GM23248 (cell line): ENCODE measurements around the gene POLN. TPM values are rescaled to one million over a fixed set of nuclear protein-coding genes. Genes with fewer than 3 reads are reported as not detected.

Experiments used
- DNase-seq: peaks from one replicate; pipeline ENCODE4 v3.0.0-alpha.2; 2015
- H2AFZ ChIP-seq: fragments of 200-600 bp; sonication (generic); 2 replicates; pipeline ENCODE4 v1.6.1; 2016; ENCODE audit warnings: antibody characterized with exemption
- H3F3A ChIP-seq: fragments of 200-600 bp; sonication (generic); 2 replicates; pipeline ENCODE4 v1.6.1; 2016; ENCODE audit warnings: mild to moderate bottlenecking, antibody characterized with exemption, mixed run types; ENCODE audit not compliant: insufficient read depth
- H3K27ac ChIP-seq: fragments of 200-600 bp; sonication (generic); 2 replicates; pipeline ENCODE4 v1.5.1; 2016; ENCODE audit warnings: mild to moderate bottlenecking
- H3K27me3 ChIP-seq: fragments of 200-600 bp; sonication (generic); replicated peaks from 2 replicates; pipeline ENCODE4 v1.6.1; 2016; ENCODE audit warnings: mild to moderate bottlenecking; ENCODE audit not compliant: insufficient read depth
- H3K36me3 ChIP-seq: fragments of 200-600 bp; sonication (generic); 2 replicates; pipeline ENCODE4 v1.6.1; 2016; ENCODE audit warnings: low read depth, mild to moderate bottlenecking
- H3K4me1 ChIP-seq: fragments of 200-600 bp; sonication (generic); 2 replicates; pipeline ENCODE4 v1.6.1; 2016; ENCODE audit warnings: mild to moderate bottlenecking; ENCODE audit not compliant: insufficient read depth
- H3K4me2 ChIP-seq: fragments of 200-600 bp; sonication (generic); one replicate; pipeline ENCODE4 v1.6.1; 2016; ENCODE audit warnings: mild to moderate bottlenecking; ENCODE audit not compliant: unreplicated experiment
- H3K4me3 ChIP-seq: fragments of 200-600 bp; sonication (generic); 2 replicates; pipeline ENCODE4 v1.5.1; 2016; ENCODE audit warnings: mild to moderate bottlenecking
- H3K79me2 ChIP-seq: fragments of 200-600 bp; sonication (generic); 2 replicates; pipeline ENCODE4 v1.6.1; 2016; ENCODE audit warnings: mild to moderate bottlenecking; ENCODE audit not compliant: insufficient read depth
- H3K9ac ChIP-seq: fragments of 200-600 bp; sonication (generic); 2 replicates; pipeline ENCODE4 v1.6.1; 2016; ENCODE audit warnings: mild to moderate bottlenecking
- H3K9me2 ChIP-seq: fragments of 200-600 bp; sonication (generic); 2 replicates; pipeline ENCODE4 v1.6.1; 2016; ENCODE audit warnings: mixed run types, mild to moderate bottlenecking, moderate library complexity; ENCODE audit not compliant: insufficient read depth
- H3K9me3 ChIP-seq: fragments of 200-600 bp; sonication (generic); one replicate; pipeline ENCODE4 v1.6.1; 2017; ENCODE audit warnings: low read depth
- H4K20me1 ChIP-seq: fragments of 200-600 bp; sonication (generic); 2 replicates; pipeline ENCODE4 v1.6.0; 2016; ENCODE audit not compliant: insufficient read depth
- EZH2 ChIP-seq: fragments of 200-600 bp; sonication (generic); IDR thresholded peaks from 2 replicates; pipeline ENCODE4 v1.6.1; 2018; ENCODE audit warnings: antibody characterized with exemption, mild to moderate bottlenecking; ENCODE audit not compliant: insufficient read depth, poor library complexity, severe bottlenecking
- EZH2phosphoT487 ChIP-seq: fragments of 200-600 bp; sonication (generic); IDR thresholded peaks from 2 replicates; pipeline ENCODE4 v1.6.1; 2018; ENCODE audit warnings: antibody characterized with exemption, moderate library complexity, mild to moderate bottlenecking, low read depth; ENCODE audit not compliant: insufficient read depth
- WGBS, 2 experiments: methylation state at CpG; one replicate each; pipeline ENCODE4 v1.1.6; 2015 to 2017; ENCODE audit warnings: low lambda C conversion rate in 2 of 2, low coverage in 1 of 2; ENCODE audit errors: missing lambda C conversion rate in 2 of 2; 5-methylcytosine and 5-hydroxymethylcytosine counted together
- in situ Hi-C: fragments of 300-500 bp; cut with MboI; formaldehyde crosslinking; loops from 2 replicates; pipeline ENCODE4 v1.15.0; 2020
- polyA plus RNA-seq: library from polyadenylated mRNA; unstranded; fragments of >200 nt; fragmentation: Nextera tagmentation; extraction: Ambion mirVana; gene quantifications from 2 replicates; pipeline ENCODE4 v1.2.1, GENCODE V29; 2016
- total RNA-seq: library from RNA; depleted of rRNA; stranded (reverse); fragments of >200 nt; shearing (Covaris generic); gene quantifications from 2 replicates; pipeline ENCODE4 v1.2.3, GENCODE V29; 2014

Gene POLN
- total and polyA plus RNA-seq, 2 experiments from 2014 or later: 1.6 to 3.9 TPM

DNA sequence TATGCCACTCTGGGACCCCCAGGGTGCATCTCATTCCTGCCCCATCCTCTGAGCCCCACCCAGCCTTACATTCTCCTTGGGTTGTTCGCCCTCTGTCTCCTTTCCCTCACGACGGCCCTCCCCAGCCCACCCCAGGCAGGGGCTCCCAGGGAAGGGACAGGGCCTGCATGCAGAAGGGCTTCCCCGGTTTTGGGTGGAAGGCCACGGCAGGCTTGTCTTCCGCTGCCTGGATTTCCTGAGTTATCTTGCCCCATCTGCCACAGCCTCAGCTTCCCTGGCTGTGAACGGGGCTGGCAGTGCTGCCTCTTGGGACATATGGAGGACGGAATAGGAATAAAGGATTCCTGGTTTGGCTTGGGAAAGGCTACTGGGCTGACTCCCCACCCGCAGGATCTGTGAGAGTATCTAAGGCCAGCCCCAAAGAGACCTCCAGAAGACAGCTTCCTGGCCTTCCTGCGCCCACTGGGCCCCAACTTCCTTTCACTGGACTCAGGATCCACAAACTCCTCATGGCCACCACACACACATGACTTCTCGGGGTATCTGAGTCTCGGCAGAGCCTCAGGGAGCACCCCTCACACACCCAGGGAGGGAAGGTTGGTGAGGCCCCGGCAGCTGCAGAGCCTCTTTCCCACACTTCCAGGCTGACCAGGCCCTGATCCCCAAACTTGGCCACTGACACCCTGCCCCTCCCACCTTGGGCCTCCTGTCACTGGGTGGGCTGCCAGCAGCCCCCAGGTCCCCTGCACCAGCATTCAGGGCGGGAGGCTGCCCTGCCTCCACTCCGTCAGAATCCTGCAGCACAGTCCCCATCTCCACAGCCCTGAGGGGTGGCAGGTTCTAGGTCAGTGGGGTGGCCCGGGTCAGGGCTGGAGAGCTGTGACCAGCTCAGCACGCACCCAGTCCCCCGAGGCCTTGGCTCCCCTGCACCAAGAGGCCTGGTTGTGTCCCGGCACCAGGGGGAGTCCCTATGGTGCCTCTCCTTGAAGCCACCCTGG, 23.5 kb upstream of the POLN start:
- H3K4me1 ChIP-seq: 0 out of 2 replicates have a peak, but pooled peaks cover 8% of the 10 kb centered on the region
- H3K4me2 ChIP-seq: peak overlapping the region; percentile 20
- no peak overlapping the region for H3K4me3 ChIP-seq
- no peak for DNase-seq
- H3K79me2 ChIP-seq: peaks cover 9% of the 10 kb centered on the region
- H3F3A ChIP-seq: peaks cover 6% of the 10 kb centered on the region; the same call in 1 of the 2 replicates
- in situ Hi-C loops: no loop called here
- no peaks in the 10 kb centered on the region for H3K9me3 ChIP-seq
- 74 to 80% methylated on average over 14 to 16 of the region's 19 CpGs for WGBS, 2 experiments
- no peaks in the 10 kb centered on the region for H3K36me3 ChIP-seq
- no peaks in the 10 kb centered on the region for H4K20me1 ChIP-seq
- H3K27ac ChIP-seq: peak overlapping the region; percentile 54
- peak overlapping the region; percentile 51 for H3K9ac ChIP-seq
- H3K9me2 ChIP-seq: no peaks in the 10 kb centered on the region
- TF ChIP-seq EZH2 (no peak), EZH2phosphoT487 (no peak)
- no peaks in the 10 kb centered on the region for H3K27me3 ChIP-seq
- 0 out of 2 replicates have a peak overlapping the region, but pooled peaks have one; percentile 48 for H2AFZ ChIP-seq

DNA sequence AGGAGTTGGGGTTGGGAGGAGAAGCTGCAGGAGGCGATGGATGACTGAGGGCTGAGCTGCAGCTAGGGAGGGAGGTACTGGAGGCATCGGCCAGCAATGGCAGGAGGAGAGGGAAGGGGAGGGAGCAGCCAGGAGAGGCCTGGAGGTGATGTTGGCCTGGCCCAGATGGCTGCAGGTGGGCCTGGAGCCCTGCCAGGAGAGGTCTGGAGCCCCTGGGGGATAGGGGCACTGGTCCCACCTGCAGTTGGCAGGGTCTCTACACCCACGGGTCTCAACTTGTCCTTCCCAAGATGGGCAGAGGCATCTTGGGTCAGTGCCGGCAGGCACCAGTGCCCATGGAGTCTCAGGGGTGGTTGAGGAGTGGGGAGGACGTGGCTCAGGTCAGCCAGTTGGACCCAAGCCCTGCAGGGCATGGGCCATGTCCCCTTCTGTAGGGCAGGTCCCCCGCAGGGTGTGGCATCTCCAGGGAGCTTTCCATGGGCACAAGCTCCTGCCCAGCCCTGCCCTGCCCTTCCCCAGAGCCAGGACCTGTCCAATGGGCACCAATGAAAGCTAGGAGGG, 22.6 kb upstream of the POLN start:
- no peaks in the 10 kb centered on the region for H4K20me1 ChIP-seq
- DNase-seq: no peak
- no peaks in the 10 kb centered on the region for H3K27me3 ChIP-seq
- in situ Hi-C loops: no loop called here
- TF ChIP-seq EZH2 (no peak), EZH2phosphoT487 (no peak)
- H2AFZ ChIP-seq: no peak overlapping the region
- no peak overlapping the region for H3K9ac ChIP-seq
- H3F3A ChIP-seq: peaks cover 6% of the 10 kb centered on the region; the same call in 1 of the 2 replicates
- no peaks in the 10 kb centered on the region for H3K9me2 ChIP-seq
- no peaks in the 10 kb centered on the region for H3K36me3 ChIP-seq
- 0 out of 2 replicates have a peak, but pooled peaks cover 16% of the 10 kb centered on the region for H3K4me1 ChIP-seq
- H3K9me3 ChIP-seq: no peaks in the 10 kb centered on the region
- H3K4me3 ChIP-seq: no peak overlapping the region
- no peak overlapping the region for H3K27ac ChIP-seq
- WGBS, 2 experiments: 80 to 82% methylated on average over 6 of the region's 6 CpGs
- H3K4me2 ChIP-seq: no peak overlapping the region
- H3K79me2 ChIP-seq: peaks cover 17% of the 10 kb centered on the region

DNA sequence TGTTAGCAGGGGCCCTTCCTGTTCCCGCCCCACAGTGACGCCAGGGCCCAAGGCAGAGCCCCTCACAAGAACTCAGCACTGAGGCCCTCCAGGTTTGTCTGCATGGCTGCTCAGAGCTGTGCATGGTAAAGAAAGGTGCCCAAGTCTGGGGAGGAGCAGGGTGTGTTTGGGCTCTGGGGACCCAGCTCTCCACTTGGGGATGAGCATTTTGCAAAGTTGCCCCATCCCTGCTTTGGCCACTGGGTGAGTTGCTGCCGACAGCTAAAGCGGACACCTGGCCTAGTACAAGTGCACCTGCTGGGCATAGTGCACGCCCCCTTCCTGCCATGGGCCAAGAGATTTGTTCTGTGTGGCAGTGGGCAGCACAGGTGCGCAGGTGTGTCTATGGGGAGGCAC, 22.0 kb upstream of the POLN start:
- Histone ChIP-seq H3K4me2 (no peak overlapping the region), H3K9ac (no peak overlapping the region), H3K27ac (no peak overlapping the region), H3K79me2 (peaks cover 24% of the 10 kb centered on the region), H3K9me2 (no peaks in the 10 kb centered on the region), H3K36me3 (no peaks in the 10 kb centered on the region), H3K9me3 (no peaks in the 10 kb centered on the region), H4K20me1 (no peaks in the 10 kb centered on the region), H3K4me1 (0 out of 2 replicates have a peak, but pooled peaks cover 16% of the 10 kb centered on the region), H3K4me3 (no peak overlapping the region), H2AFZ (no peak overlapping the region), H3F3A (peaks cover 6% of the 10 kb centered on the region; the same call in 1 of the 2 replicates), H3K27me3 (no peaks in the 10 kb centered on the region)
- DNase-seq: no peak
- TF ChIP-seq EZH2phosphoT487 (no peak), EZH2 (no peak)
- WGBS, 2 experiments: 93 to 98% methylated on average over 5 to 6 of the region's 6 CpGs
- in situ Hi-C loops: no loop called here

DNA sequence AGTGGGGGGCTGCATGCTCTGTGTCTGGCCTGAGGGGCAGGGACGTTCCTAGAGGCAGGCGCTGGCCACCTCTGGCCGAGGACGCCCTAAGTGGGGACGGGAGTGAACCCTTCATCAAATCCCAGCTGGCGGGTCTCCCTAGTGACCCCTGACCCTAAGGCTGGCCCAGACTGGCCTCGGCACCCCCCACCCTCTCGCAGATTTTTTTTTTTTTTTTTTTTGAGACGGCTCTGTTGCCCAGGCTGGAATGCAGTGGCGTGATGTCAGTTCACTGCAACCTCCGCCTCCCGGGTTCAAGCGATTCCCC, 21.0 kb upstream of the POLN start:
- Histone ChIP-seq H3K4me2 (peak overlapping the region; percentile 64), H3F3A (peaks cover 6% of the 10 kb centered on the region; the same call in 1 of the 2 replicates), H3K4me1 (0 out of 2 replicates have a peak, but pooled peaks cover 16% of the 10 kb centered on the region), H2AFZ (peak overlapping the region; percentile 72), H3K9me3 (no peaks in the 10 kb centered on the region), H3K9ac (peak overlapping the region; percentile 85), H3K9me2 (no peaks in the 10 kb centered on the region), H3K36me3 (no peaks in the 10 kb centered on the region), H3K4me3 (peak overlapping the region; percentile 80), H3K79me2 (peaks cover 34% of the 10 kb centered on the region), H4K20me1 (no peaks in the 10 kb centered on the region), H3K27ac (peak overlapping the region; percentile 68), H3K27me3 (no peaks in the 10 kb centered on the region)
- 32 to 37% methylated on average over 12 to 13 of the region's 13 CpGs for WGBS, 2 experiments
- no peak for DNase-seq
- TF ChIP-seq EZH2: no peak
- TF ChIP-seq EZH2phosphoT487: no peak
- in situ Hi-C loops: no loop called here
